ENCODE results near the gene GATA2. TPM values are rescaled to one million over a fixed set of nuclear protein-coding genes. Genes with fewer than 3 reads are reported as not detected.

The GATA2 gene
- total and polyA plus RNA-seq, 2 experiments from 2014 or later: 23.8 to 34.0 TPM

DNA sequence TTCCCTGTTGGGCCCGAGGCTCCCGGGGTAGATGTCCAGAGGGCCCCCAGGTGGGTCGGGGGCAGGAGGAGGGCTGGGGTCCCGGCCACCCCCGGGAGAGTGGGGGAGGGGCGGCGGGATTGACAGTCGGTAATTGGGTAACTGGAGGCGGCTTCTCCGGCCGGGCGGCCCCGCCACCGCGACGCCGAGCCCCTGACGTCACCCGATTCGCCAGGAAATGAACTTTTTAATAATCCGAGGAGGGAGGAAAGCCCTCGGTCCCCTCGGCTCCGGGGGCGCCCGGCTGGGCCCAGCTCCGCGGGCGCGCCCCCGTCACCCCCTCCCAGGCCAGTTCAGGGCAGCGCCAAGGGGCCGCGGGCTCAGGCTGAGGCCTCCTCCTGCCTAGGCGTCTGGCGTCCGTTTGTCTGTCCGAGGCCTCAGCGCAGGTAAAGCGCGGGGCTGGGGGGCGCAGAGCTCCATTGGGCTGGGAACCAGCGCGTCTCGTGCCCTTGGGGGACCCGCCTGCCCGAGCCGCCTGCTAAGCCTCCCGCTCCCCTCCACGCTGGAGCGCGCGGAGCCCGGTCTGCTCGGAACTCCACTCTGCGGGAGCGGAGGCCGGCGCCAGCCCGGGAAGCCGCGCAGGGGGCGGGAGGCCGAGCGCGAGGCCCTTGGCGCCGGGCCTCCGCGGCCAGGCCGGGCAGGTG, 3.9 kb downstream of the GATA2 start:
- peak; percentile 87 for DNase-seq
- H3K27ac ChIP-seq: peak overlapping the region; percentile 88

GRCh38 chr3:128488636-128488990, 4.4 kb downstream of the GATA2 start:
- in situ Hi-C loops (cut with MboI): no loop called here
- DNase-seq: peak; percentile 48
- Histone ChIP-seq H3F3A (ENCODE audit: insufficient read depth) (peaks cover 14% of the 10 kb centered on the region; the same call in 1 of the 2 replicates), H3K4me3 (peak overlapping the region; percentile 90), H3K36me3 (ENCODE audit: low read depth) (no peaks in the 10 kb centered on the region), H3K27me3 (replicated peaks; ENCODE audit: insufficient read depth) (no peaks in the 10 kb centered on the region), H4K20me1 (ENCODE audit: insufficient read depth) (no peaks in the 10 kb centered on the region), H3K27ac (peak overlapping the region; percentile 88), H3K9me2 (ENCODE audit: insufficient read depth) (no peaks in the 10 kb centered on the region), H3K9me3 (ENCODE audit: low read depth) (no peaks in the 10 kb centered on the region), H2AFZ (peak overlapping the region; percentile 75), H3K9ac (peak overlapping the region; percentile 94), H3K4me2 (ENCODE audit: unreplicated experiment) (peak overlapping the region; percentile 85), H3K4me1 (ENCODE audit: insufficient read depth) (peaks cover 23% of the 10 kb centered on the region), H3K79me2 (ENCODE audit: insufficient read depth) (peaks cover 96% of the 10 kb centered on the region)
- TF ChIP-seq EZH2 (IDR thresholded peaks at IDR 0.05; ENCODE audit: insufficient read depth, poor library complexity, severe bottlenecking): no peak
- TF ChIP-seq EZH2phosphoT487 (IDR thresholded peaks at IDR 0.05; ENCODE audit: insufficient read depth, low read depth): no peak
- 4% methylated on average over 14 to 21 of the region's 21 CpGs for WGBS, 2 experiments (ENCODE audit: low coverage in 1 of 2, low lambda C conversion rate in 2 of 2, missing lambda C conversion rate in 2 of 2)

More for the DNA sequence above, 3.9 kb downstream of the GATA2 start:
- TF ChIP-seq EZH2phosphoT487 (IDR thresholded peaks at IDR 0.05; ENCODE audit: insufficient read depth, low read depth): no peak
- no peak for TF ChIP-seq EZH2 (IDR thresholded peaks at IDR 0.05; ENCODE audit: insufficient read depth, poor library complexity, severe bottlenecking)
- no peaks in the 10 kb centered on the region for H3K27me3 ChIP-seq (replicated peaks; ENCODE audit: insufficient read depth)
- peak overlapping the region; percentile 85 for H3K4me2 ChIP-seq (ENCODE audit: unreplicated experiment)
- peak overlapping the region; percentile 90 for H3K4me3 ChIP-seq
- H3K36me3 ChIP-seq (ENCODE audit: low read depth): no peaks in the 10 kb centered on the region
- no peaks in the 10 kb centered on the region for H4K20me1 ChIP-seq (ENCODE audit: insufficient read depth)
- peak overlapping the region; percentile 75 for H2AFZ ChIP-seq
- H3K9me3 ChIP-seq (ENCODE audit: low read depth): no peaks in the 10 kb centered on the region
- no peaks in the 10 kb centered on the region for H3K9me2 ChIP-seq (ENCODE audit: insufficient read depth)
- H3K4me1 ChIP-seq (ENCODE audit: insufficient read depth): peaks cover 18% of the 10 kb centered on the region
- 2% methylated on average over 44 to 54 of the region's 71 CpGs for WGBS, 2 experiments (ENCODE audit: low coverage in 1 of 2, low lambda C conversion rate in 2 of 2, missing lambda C conversion rate in 2 of 2)
- peak overlapping the region; percentile 94 for H3K9ac ChIP-seq
- peaks cover 96% of the 10 kb centered on the region for H3K79me2 ChIP-seq (ENCODE audit: insufficient read depth)
- 0 out of 2 replicates have a peak, but pooled peaks cover 9% of the 10 kb centered on the region for H3F3A ChIP-seq (ENCODE audit: insufficient read depth)
- in situ Hi-C loops (cut with MboI): no loop called here

DNA sequence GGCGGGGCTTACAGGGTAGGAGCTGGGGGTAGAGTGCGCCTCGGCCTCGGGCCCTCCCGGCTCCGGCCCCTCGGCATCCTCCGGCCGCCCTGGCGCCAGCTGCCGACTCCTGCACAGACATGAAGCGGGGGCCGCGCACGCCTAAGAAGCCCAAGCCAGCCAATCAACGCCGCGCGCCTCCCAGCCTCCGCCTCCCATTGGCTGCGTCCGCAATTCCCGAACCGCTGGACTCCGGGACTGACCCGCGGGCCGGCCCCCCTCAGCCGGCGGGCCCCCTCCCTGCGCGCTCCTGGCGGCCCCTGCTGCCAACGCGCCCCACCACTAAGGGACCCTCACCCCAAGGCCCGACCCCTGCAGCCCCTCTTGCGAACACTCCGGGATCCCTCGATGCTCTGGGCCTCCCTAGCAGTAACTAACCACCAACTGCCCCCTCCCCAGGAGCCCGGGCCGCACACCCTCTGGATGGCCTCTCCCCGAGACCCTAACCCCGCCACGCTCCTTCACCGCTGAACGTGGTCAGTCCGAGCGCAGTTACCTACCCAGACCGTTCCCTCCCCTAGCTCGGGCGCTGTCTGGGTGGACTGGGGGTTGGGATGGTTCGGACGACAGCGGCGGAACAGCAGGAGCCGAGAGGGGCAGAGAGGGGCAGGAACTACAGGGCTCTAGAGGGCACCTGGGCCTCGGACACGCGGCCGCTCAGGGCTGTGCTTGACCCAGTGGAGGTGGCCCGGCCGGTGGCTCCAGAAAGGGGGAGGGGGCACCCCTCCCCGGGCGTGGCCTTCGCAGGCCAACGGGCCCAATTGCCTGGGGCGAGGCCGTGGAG, 5.0 kb downstream of the GATA2 start:
- H3K36me3 ChIP-seq (ENCODE audit: low read depth): no peaks in the 10 kb centered on the region
- H3K27me3 ChIP-seq (replicated peaks; ENCODE audit: insufficient read depth): no peaks in the 10 kb centered on the region
- H3K9me2 ChIP-seq (ENCODE audit: insufficient read depth): no peaks in the 10 kb centered on the region
- peak overlapping the region; percentile 90 for H3K4me3 ChIP-seq
- peak overlapping the region; percentile 88 for H3K27ac ChIP-seq
- H3F3A ChIP-seq (ENCODE audit: insufficient read depth): peaks cover 19% of the 10 kb centered on the region; the same call in 1 of the 2 replicates
- H4K20me1 ChIP-seq (ENCODE audit: insufficient read depth): no peaks in the 10 kb centered on the region
- peak overlapping the region; percentile 85 for H3K4me2 ChIP-seq (ENCODE audit: unreplicated experiment)
- H3K79me2 ChIP-seq (ENCODE audit: insufficient read depth): peaks cover 94% of the 10 kb centered on the region
- WGBS, 2 experiments (ENCODE audit: low coverage in 1 of 2, low lambda C conversion rate in 2 of 2, missing lambda C conversion rate in 2 of 2): 3 to 5% methylated on average over 32 to 64 of the region's 68 CpGs
- H3K9ac ChIP-seq: peak overlapping the region; percentile 94
- peak overlapping the region; percentile 75 for H2AFZ ChIP-seq
- no peaks in the 10 kb centered on the region for H3K9me3 ChIP-seq (ENCODE audit: low read depth)
- H3K4me1 ChIP-seq (ENCODE audit: insufficient read depth): peaks cover 29% of the 10 kb centered on the region
- TF ChIP-seq EZH2phosphoT487 (IDR thresholded peaks at IDR 0.05; ENCODE audit: insufficient read depth, low read depth) (no peak), EZH2 (IDR thresholded peaks at IDR 0.05; ENCODE audit: insufficient read depth, poor library complexity, severe bottlenecking) (no peak)
- DNase-seq: peak; percentile 99
- in situ Hi-C loops (cut with MboI): no loop called here

- Histone ChIP-seq H3K9me3 (ENCODE audit: low read depth) (no peaks in the 10 kb centered on the region), H3K4me3 (peak overlapping the region; percentile 90), H3K36me3 (ENCODE audit: low read depth) (no peaks in the 10 kb centered on the region), H3K4me1 (ENCODE audit: insufficient read depth) (peaks cover 33% of the 10 kb centered on the region), H3K79me2 (ENCODE audit: insufficient read depth) (peaks cover 89% of the 10 kb centered on the region), H2AFZ (peak overlapping the region; percentile 75), H3F3A (ENCODE audit: insufficient read depth) (peaks cover 21% of the 10 kb centered on the region; the same call in 1 of the 2 replicates), H3K9me2 (ENCODE audit: insufficient read depth) (no peaks in the 10 kb centered on the region), H3K9ac (peak overlapping the region; percentile 94), H3K27ac (peak overlapping the region; percentile 88), H3K4me2 (ENCODE audit: unreplicated experiment) (peak overlapping the region; percentile 85), H3K27me3 (replicated peaks; ENCODE audit: insufficient read depth) (no peaks in the 10 kb centered on the region), H4K20me1 (ENCODE audit: insufficient read depth) (no peaks in the 10 kb centered on the region)
- in situ Hi-C loops (cut with MboI): no loop called here
- 0 to 4% methylated on average over 13 to 14 of the region's 18 CpGs for WGBS, 2 experiments (ENCODE audit: low coverage in 1 of 2, low lambda C conversion rate in 2 of 2, missing lambda C conversion rate in 2 of 2)
- TF ChIP-seq EZH2 (IDR thresholded peaks at IDR 0.05; ENCODE audit: insufficient read depth, poor library complexity, severe bottlenecking) (no peak), EZH2phosphoT487 (IDR thresholded peaks at IDR 0.05; ENCODE audit: insufficient read depth, low read depth) (no peak)
- DNase-seq: no peak
These were observed 5.5 kb downstream of the GATA2 start for GRCh38 chr3:128487538-128487812.
